AG10803 (cell line): ENCODE measurements around the gene EXOC7.

Source experiments
- DNase-seq: peaks from one replicate; pipeline ENCODE4 v3.0.0; 2010; ENCODE audit warnings: low read depth
- H3K4me3 ChIP-seq: 2 replicates; pipeline ENCODE4 v1.5.1; 2011; ENCODE audit warnings: mild to moderate bottlenecking, low read length, control low read depth
- CTCF ChIP-seq: conservative IDR thresholded peaks from 2 replicates; pipeline ENCODE4 v1.5.1; 2011; ENCODE audit warnings: mild to moderate bottlenecking, low read length, control low read depth, inconsistent platforms

Gene EXOC7

GRCh38 chr17:76085066-76085730, 18.4 kb downstream of the EXOC7 start:
- no peak overlapping the region for H3K4me3 ChIP-seq
- TF ChIP-seq CTCF: no peak
- DNase-seq: no peak

- DNase-seq: no peak
- no peak overlapping the region for H3K4me3 ChIP-seq
- TF ChIP-seq CTCF: no peak
Observed at GRCh38 chr17:76083536-76084182, 19.9 kb downstream of the EXOC7 start.

- TF ChIP-seq CTCF: no peak
- H3K4me3 ChIP-seq: no peak overlapping the region
- DNase-seq: no peak
Observed at GRCh38 chr17:76082326-76083251, 21.0 kb downstream of the EXOC7 start.

GRCh38 chr17:76081295-76082210, 22.0 kb downstream of the EXOC7 start:
- H3K4me3 ChIP-seq: no peak overlapping the region
- no peak for TF ChIP-seq CTCF
- no peak for DNase-seq

GRCh38 chr17:76080768-76081287, 22.8 kb downstream of the EXOC7 start:
- H3K4me3 ChIP-seq: no peak overlapping the region
- no peak for DNase-seq
- TF ChIP-seq CTCF: no peak
